ENCODE data around the gene ITM2C.

ITM2C gene

GRCh38 chr2:230919240-230919639, 54.5 kb downstream of the ITM2C start:
- H3K14ac ChIP-seq (ENCODE audit: low read length) = no peak overlapping the region
- no peak overlapping the region for H2BK120ac ChIP-seq (ENCODE audit: low read depth, low read length)
- H3K4ac ChIP-seq (ENCODE audit: low read length) = no peak overlapping the region
- no peak overlapping the region for H3K9ac ChIP-seq (ENCODE audit: low read depth, low read length, poor library complexity)
- no peak overlapping the region for H3K27ac ChIP-seq (replicated peaks; ENCODE audit: low read length)
- H2AFZ ChIP-seq (ENCODE audit: low read length) = no peak overlapping the region
- no peak overlapping the region for H2BK12ac ChIP-seq (ENCODE audit: low read length)
- no peak overlapping the region for H2AK5ac ChIP-seq (ENCODE audit: low read depth, low read length)
- H2BK15ac ChIP-seq (ENCODE audit: low read length) = no peak overlapping the region
- peaks cover 5 to 21% of the 10 kb centered on the region in 2 donors for H3K4me1 ChIP-seq (ENCODE audit: control insufficient read depth in 2 of 2, insufficient read depth in 1 of 2, low read depth in 1 of 2, low read length in 2 of 2)
- no peaks in the 10 kb centered on the region for H3K27me3 ChIP-seq (ENCODE audit: control insufficient read depth in 3 of 3, insufficient read depth in 3 of 3, low read depth in 1 of 3, low read length in 3 of 3)
- DNase-seq (ENCODE audit: low spot score) = no peak
- no CpG with 5 or more reads among the region's 2 CpGs for WGBS, 2 donors (ENCODE audit: extremely low coverage in 2 of 2, insufficient read length in 2 of 2, insufficient replicate concordance in 1 of 2)
- H3K18ac ChIP-seq (ENCODE audit: low read length) = no peak overlapping the region
- no peak overlapping the region for H2BK5ac ChIP-seq (ENCODE audit: low read length)
- H4K8ac ChIP-seq (ENCODE audit: low read depth, low read length) = no peak overlapping the region
- H4K91ac ChIP-seq (ENCODE audit: low read depth, low read length, poor library complexity) = no peak overlapping the region
- H3K23ac ChIP-seq (ENCODE audit: low read depth, low read length, poor library complexity) = no peak overlapping the region
- no peak overlapping the region for H3K4me2 ChIP-seq (ENCODE audit: insufficient read depth, low read length, poor library complexity, severe bottlenecking)
- no peak overlapping the region for H3K4me3 ChIP-seq (ENCODE audit: low read length in 2 of 2)
- no peaks in the 10 kb centered on the region for H3K9me3 ChIP-seq (replicated peaks in 1 of 2; ENCODE audit: control insufficient read depth in 2 of 2, insufficient read depth in 1 of 2, low read depth in 1 of 2, low read length in 2 of 2)
- no peaks in the 10 kb centered on the region for H3K79me1 ChIP-seq (ENCODE audit: low read depth, low read length)
- no peaks in the 10 kb centered on the region for H3K36me3 ChIP-seq (replicated peaks in 1 of 2; ENCODE audit: control insufficient read depth in 2 of 2, insufficient read depth in 2 of 2, low read length in 2 of 2)

GRCh38 chr2:230919681-230920080, 54.9 kb downstream of the ITM2C start:
- DNase-seq (ENCODE audit: low spot score) = no peak
- H3K27ac ChIP-seq (replicated peaks; ENCODE audit: low read length) = no peak overlapping the region
- no peak overlapping the region for H3K23ac ChIP-seq (ENCODE audit: low read depth, low read length, poor library complexity)
- H3K18ac ChIP-seq (ENCODE audit: low read length) = no peak overlapping the region
- no peak overlapping the region for H2BK12ac ChIP-seq (ENCODE audit: low read length)
- H2AK5ac ChIP-seq (ENCODE audit: low read depth, low read length) = no peak overlapping the region
- WGBS, 2 donors (ENCODE audit: extremely low coverage in 2 of 2, insufficient read length in 2 of 2, insufficient replicate concordance in 1 of 2) = no CpG with 5 or more reads among the region's 2 CpGs
- no peak overlapping the region for H3K4ac ChIP-seq (ENCODE audit: low read length)
- no peaks in the 10 kb centered on the region for H3K36me3 ChIP-seq (replicated peaks in 1 of 2; ENCODE audit: control insufficient read depth in 2 of 2, insufficient read depth in 2 of 2, low read length in 2 of 2)
- H2BK15ac ChIP-seq (ENCODE audit: low read length) = no peak overlapping the region
- no peaks in the 10 kb centered on the region for H3K9me3 ChIP-seq (replicated peaks in 1 of 2; ENCODE audit: control insufficient read depth in 2 of 2, insufficient read depth in 1 of 2, low read depth in 1 of 2, low read length in 2 of 2)
- H3K14ac ChIP-seq (ENCODE audit: low read length) = no peak overlapping the region
- no peak overlapping the region for H3K4me3 ChIP-seq (ENCODE audit: low read length in 2 of 2)
- H3K79me1 ChIP-seq (ENCODE audit: low read depth, low read length) = no peaks in the 10 kb centered on the region
- H2BK5ac ChIP-seq (ENCODE audit: low read length) = no peak overlapping the region
- H2BK120ac ChIP-seq (ENCODE audit: low read depth, low read length) = no peak overlapping the region
- H3K4me2 ChIP-seq (ENCODE audit: insufficient read depth, low read length, poor library complexity, severe bottlenecking) = no peak overlapping the region
- H4K8ac ChIP-seq (ENCODE audit: low read depth, low read length) = no peak overlapping the region
- H3K9ac ChIP-seq (ENCODE audit: low read depth, low read length, poor library complexity) = no peak overlapping the region
- no peaks in the 10 kb centered on the region for H3K27me3 ChIP-seq (ENCODE audit: control insufficient read depth in 3 of 3, insufficient read depth in 3 of 3, low read depth in 1 of 3, low read length in 3 of 3)
- peaks cover 5 to 20% of the 10 kb centered on the region in 2 donors for H3K4me1 ChIP-seq (ENCODE audit: control insufficient read depth in 2 of 2, insufficient read depth in 1 of 2, low read depth in 1 of 2, low read length in 2 of 2)
- H2AFZ ChIP-seq (ENCODE audit: low read length) = no peak overlapping the region
- H4K91ac ChIP-seq (ENCODE audit: low read depth, low read length, poor library complexity) = no peak overlapping the region

- WGBS, 2 donors (ENCODE audit: extremely low coverage in 2 of 2, insufficient read length in 2 of 2, insufficient replicate concordance in 1 of 2) = no CpG with 5 or more reads among the region's 2 CpGs
- Histone ChIP-seq H2BK12ac (ENCODE audit: low read length) (no peak overlapping the region), H2AK5ac (ENCODE audit: low read depth, low read length) (no peak overlapping the region), H2AFZ (ENCODE audit: low read length) (no peak overlapping the region), H4K8ac (ENCODE audit: low read depth, low read length) (no peak overlapping the region), H2BK120ac (ENCODE audit: low read depth, low read length) (no peak overlapping the region), H3K18ac (ENCODE audit: low read length) (no peak overlapping the region), H3K9me3 (replicated peaks in 1 of 2; ENCODE audit: control insufficient read depth in 2 of 2, insufficient read depth in 1 of 2, low read depth in 1 of 2, low read length in 2 of 2) (no peaks in the 10 kb centered on the region), H2BK15ac (ENCODE audit: low read length) (no peak overlapping the region), H3K4me3 (ENCODE audit: low read length in 2 of 2) (no peak overlapping the region), H3K79me1 (ENCODE audit: low read depth, low read length) (no peaks in the 10 kb centered on the region), H3K36me3 (replicated peaks in 1 of 2; ENCODE audit: control insufficient read depth in 2 of 2, insufficient read depth in 2 of 2, low read length in 2 of 2) (no peaks in the 10 kb centered on the region), H2BK5ac (ENCODE audit: low read length) (no peak overlapping the region), H3K4me2 (ENCODE audit: insufficient read depth, low read length, poor library complexity, severe bottlenecking) (no peak overlapping the region), H3K4me1 (ENCODE audit: control insufficient read depth in 2 of 2, insufficient read depth in 1 of 2, low read depth in 1 of 2, low read length in 2 of 2) (peaks cover 1 to 15% of the 10 kb centered on the region in 2 donors), H3K4ac (ENCODE audit: low read length) (no peak overlapping the region), H4K91ac (ENCODE audit: low read depth, low read length, poor library complexity) (no peak overlapping the region), H3K27me3 (ENCODE audit: control insufficient read depth in 3 of 3, insufficient read depth in 3 of 3, low read depth in 1 of 3, low read length in 3 of 3) (no peaks in the 10 kb centered on the region), H3K27ac (replicated peaks; ENCODE audit: low read length) (no peak overlapping the region), H3K23ac (ENCODE audit: low read depth, low read length, poor library complexity) (no peak overlapping the region), H3K9ac (ENCODE audit: low read depth, low read length, poor library complexity) (no peak overlapping the region), H3K14ac (ENCODE audit: low read length) (no peak overlapping the region)
- no peak for DNase-seq (ENCODE audit: low spot score)
Measured at GRCh38 chr2:230920167-230920566, 55.4 kb downstream of the ITM2C start.

- no CpG with 5 or more reads among the region's 11 CpGs for WGBS, 2 donors (ENCODE audit: extremely low coverage in 2 of 2, insufficient read length in 2 of 2, insufficient replicate concordance in 1 of 2)
Measured at GRCh38 chr2:230921806-230922595, 57.3 kb downstream of the ITM2C start.

More at GRCh38 chr2:230921806-230922595, 57.3 kb downstream of the ITM2C start:
- no peak overlapping the region for H3K9ac ChIP-seq (ENCODE audit: low read depth, low read length, poor library complexity)
- H3K27ac ChIP-seq (replicated peaks; ENCODE audit: low read length) = no peak overlapping the region
- H2AK5ac ChIP-seq (ENCODE audit: low read depth, low read length) = no peak overlapping the region
- no peak overlapping the region for H4K8ac ChIP-seq (ENCODE audit: low read depth, low read length)
- no peaks in the 10 kb centered on the region for H3K27me3 ChIP-seq (ENCODE audit: control insufficient read depth in 3 of 3, insufficient read depth in 3 of 3, low read depth in 1 of 3, low read length in 3 of 3)
- no peak overlapping the region for H3K4me3 ChIP-seq (ENCODE audit: low read length in 2 of 2)
- H3K18ac ChIP-seq (ENCODE audit: low read length) = peak overlapping the region; percentile 70
- H3K14ac ChIP-seq (ENCODE audit: low read length) = no peak overlapping the region
- peaks cover 0 to 8% of the 10 kb centered on the region in 2 donors for H3K4me1 ChIP-seq (ENCODE audit: control insufficient read depth in 2 of 2, insufficient read depth in 1 of 2, low read depth in 1 of 2, low read length in 2 of 2)
- H3K79me1 ChIP-seq (ENCODE audit: low read depth, low read length) = no peaks in the 10 kb centered on the region
- H3K4me2 ChIP-seq (ENCODE audit: insufficient read depth, low read length, poor library complexity, severe bottlenecking) = no peak overlapping the region
- H2BK120ac ChIP-seq (ENCODE audit: low read depth, low read length) = no peak overlapping the region
- no peak overlapping the region for H3K23ac ChIP-seq (ENCODE audit: low read depth, low read length, poor library complexity)
- no peak overlapping the region for H2BK15ac ChIP-seq (ENCODE audit: low read length)
- peak overlapping the region; percentile 12 for H2AFZ ChIP-seq (ENCODE audit: low read length)
- no peak overlapping the region for H2BK5ac ChIP-seq (ENCODE audit: low read length)
- H4K91ac ChIP-seq (ENCODE audit: low read depth, low read length, poor library complexity) = no peak overlapping the region
- H3K4ac ChIP-seq (ENCODE audit: low read length) = no peak overlapping the region
- H3K9me3 ChIP-seq (replicated peaks in 1 of 2; ENCODE audit: control insufficient read depth in 2 of 2, insufficient read depth in 1 of 2, low read depth in 1 of 2, low read length in 2 of 2) = no peaks in the 10 kb centered on the region
- no peaks in the 10 kb centered on the region for H3K36me3 ChIP-seq (replicated peaks in 1 of 2; ENCODE audit: control insufficient read depth in 2 of 2, insufficient read depth in 2 of 2, low read length in 2 of 2)
- no peak for DNase-seq (ENCODE audit: low spot score)
- H2BK12ac ChIP-seq (ENCODE audit: low read length) = no peak overlapping the region
